GM23338 (cell line): ENCODE data around the gene NT5C1A. TPM values are rescaled to one million over a fixed set of nuclear protein-coding genes. Genes with fewer than 3 reads are reported as not detected.

Experiments used
- ATAC-seq: fragments of 200-7000 bp; cut with Tn5 transposase; 3 replicates; pipeline ENCODE4 v1.9.1; 2020
- DNase-seq: peaks from one replicate; pipeline ENCODE4 v3.0.0-alpha.2; 2015; ENCODE audit warnings: low spot score
- H2AFZ ChIP-seq: fragments of 200-600 bp; sonication (generic); 2 replicates; pipeline ENCODE4 v1.8.0; 2016; ENCODE audit warnings: antibody characterized with exemption, mild to moderate bottlenecking, moderate library complexity
- H3F3A ChIP-seq: fragments of 200-600 bp; sonication (generic); replicated peaks from 2 replicates; pipeline ENCODE4 v1.8.0; 2017; ENCODE audit warnings: antibody characterized with exemption, mixed run types, low read depth
- H3K27ac ChIP-seq: fragments of 200-600 bp; sonication (generic); 2 replicates; pipeline ENCODE4 v1.6.1; 2016; ENCODE audit warnings: low read depth
- H3K27me3 ChIP-seq: fragments of 200-600 bp; sonication (generic); 2 replicates; pipeline ENCODE4 v1.8.0; 2016; ENCODE audit warnings: mild to moderate bottlenecking, mixed run types, moderate library complexity; ENCODE audit not compliant: insufficient read depth
- H3K36me3 ChIP-seq: fragments of 200-600 bp; sonication (generic); 2 replicates; pipeline ENCODE4 v1.8.0; 2016; ENCODE audit warnings: mild to moderate bottlenecking; ENCODE audit not compliant: insufficient read depth
- H3K4me1 ChIP-seq: fragments of 200-600 bp; sonication (generic); 2 replicates; pipeline ENCODE4 v1.8.0; 2016; ENCODE audit warnings: mild to moderate bottlenecking, moderate library complexity; ENCODE audit not compliant: insufficient read depth
- H3K4me2 ChIP-seq: fragments of 200-600 bp; sonication (generic); 2 replicates; pipeline ENCODE4 v1.7.1; 2017; ENCODE audit warnings: mixed run types
- H3K4me3 ChIP-seq: fragments of 200-600 bp; sonication (generic); 2 replicates; pipeline ENCODE4 v1.6.1; 2016; ENCODE audit warnings: mixed run types
- H3K79me2 ChIP-seq: fragments of 200-600 bp; sonication (generic); replicated peaks from 2 replicates; pipeline ENCODE4 v1.8.0; 2017; ENCODE audit warnings: mild to moderate bottlenecking; ENCODE audit not compliant: insufficient read depth
- H3K9me2 ChIP-seq: fragments of 200-600 bp; sonication (generic); 2 replicates; pipeline ENCODE4 v1.8.0; 2017; ENCODE audit not compliant: insufficient read depth
- H4K20me1 ChIP-seq: fragments of 200-600 bp; sonication (generic); replicated peaks from 2 replicates; pipeline ENCODE4 v1.8.0; 2017; ENCODE audit warnings: mild to moderate bottlenecking; ENCODE audit not compliant: insufficient read depth
- H3K27ac Mint-ChIP-seq: 2 replicates; pipeline ENCODE4 v1.8.0; 2020; ENCODE audit warnings: inconsistent platforms, mild to moderate bottlenecking, moderate library complexity, mixed read lengths
- H3K27me3 Mint-ChIP-seq: 3 replicates; pipeline ENCODE4 v1.8.0; 2022; ENCODE audit warnings: low read depth, mild to moderate bottlenecking, moderate library complexity, mixed read lengths, inconsistent platforms; ENCODE audit not compliant: insufficient read depth, poor library complexity
- H3K36me3 Mint-ChIP-seq: 3 replicates; pipeline ENCODE4 v1.8.0; 2021; ENCODE audit warnings: low read depth, mild to moderate bottlenecking, inconsistent platforms, moderate library complexity, mixed read lengths
- H3K4me1 Mint-ChIP-seq: 3 replicates; pipeline ENCODE4 v1.8.0; 2020; ENCODE audit warnings: mild to moderate bottlenecking, inconsistent platforms, mixed read lengths
- H3K4me3 Mint-ChIP-seq: 3 replicates; pipeline ENCODE4 v1.8.0; 2021; ENCODE audit warnings: moderate library complexity, mild to moderate bottlenecking, inconsistent platforms, mixed read lengths
- H3K9me3 Mint-ChIP-seq: 3 replicates; pipeline ENCODE4 v1.8.0; 2020; ENCODE audit warnings: moderate library complexity, mild to moderate bottlenecking, inconsistent platforms, mixed read lengths
- CREB1 ChIP-seq: fragments of 250-450 bp; sonication (Bioruptor Pico); IDR thresholded peaks from 2 replicates; pipeline ENCODE4 v1.5.0; 2020; ENCODE audit warnings: low read depth, mild to moderate bottlenecking, moderate library complexity
- EZH2 ChIP-seq: fragments of 200-600 bp; sonication (generic); IDR thresholded peaks from one replicate; pipeline ENCODE4 v1.8.0; 2017; ENCODE audit warnings: antibody characterized with exemption, mild to moderate bottlenecking, low read depth; ENCODE audit not compliant: unreplicated experiment
- EZH2phosphoT487 ChIP-seq: fragments of 200-600 bp; sonication (generic); IDR thresholded peaks from one replicate; pipeline ENCODE4 v1.8.1; 2018; ENCODE audit warnings: antibody characterized with exemption; ENCODE audit not compliant: unreplicated experiment
- JUNB ChIP-seq: IDR thresholded peaks from one replicate; pipeline ENCODE4 v1.6.1; 2016; ENCODE audit warnings: antibody characterized with exemption; ENCODE audit not compliant: unreplicated experiment
- NANOG ChIP-seq: IDR thresholded peaks from 2 replicates; pipeline ENCODE4 v1.6.1; 2016; ENCODE audit warnings: antibody characterized with exemption, borderline replicate concordance
- POLR2AphosphoS5 ChIP-seq: IDR thresholded peaks from 2 replicates; pipeline ENCODE4 v1.6.1; 2016; ENCODE audit warnings: antibody characterized with exemption, low read depth
- STAT1 ChIP-seq: IDR thresholded peaks from one replicate; pipeline ENCODE4 v1.6.1; 2016; ENCODE audit warnings: antibody characterized with exemption; ENCODE audit not compliant: unreplicated experiment
- ZNF114 ChIP-seq: fragments of 250-450 bp; sonication (Bioruptor Pico); IDR thresholded peaks from 2 replicates; pipeline ENCODE4 v1.5.0; 2020; ENCODE audit warnings: mild to moderate bottlenecking, moderate library complexity
- ZNF331 ChIP-seq: fragments of 250-450 bp; sonication (Bioruptor Pico); IDR thresholded peaks from 2 replicates; pipeline ENCODE4 v1.5.0; 2020; ENCODE audit warnings: low read depth, mild to moderate bottlenecking, moderate library complexity
- polyA plus RNA-seq: library from polyadenylated mRNA; unstranded; fragments of >200 nt; fragmentation: Nextera tagmentation; extraction: Ambion mirVana; gene quantifications from 2 replicates; pipeline ENCODE4 v1.2.1, GENCODE V29; 2016
- total RNA-seq: library from RNA; depleted of rRNA; stranded (reverse); fragments of >200 nt; shearing (Covaris generic); gene quantifications from 2 replicates; pipeline ENCODE4 v1.2.3, GENCODE V29; 2014
- TF ChIP-seq, protein P1 (sequence below): fragments of 250-450 bp; sonication (Bioruptor Pico); IDR thresholded peaks from 2 replicates; pipeline ENCODE4 v1.5.0; 2020; ENCODE audit warnings: mild to moderate bottlenecking, moderate library complexity
- TF ChIP-seq, protein P2 (sequence below), 2 experiments: fragments of 200-600 bp in 1 of 2; sonication (generic) in 1 of 2; conservative IDR thresholded peaks; 2 replicates each; pipeline versions ENCODE4 v1.5.1 to v1.6.1; 2016 to 2017; ENCODE audit warnings: antibody characterized with exemption in 2 of 2, low read depth in 2 of 2, mild to moderate bottlenecking in 2 of 2, moderate library complexity in 1 of 2
- TF ChIP-seq, protein P3 (sequence below): IDR thresholded peaks from 2 replicates; pipeline ENCODE4 v1.6.1; 2016; ENCODE audit warnings: antibody characterized with exemption
- TF ChIP-seq, protein P4 (sequence below): IDR thresholded peaks from one replicate; pipeline ENCODE4 v1.6.1; 2018; ENCODE audit warnings: antibody characterized with exemption; ENCODE audit not compliant: unreplicated experiment

The NT5C1A gene
- total and polyA plus RNA-seq, 2 experiments from 2014 or later: not detected

DNA sequence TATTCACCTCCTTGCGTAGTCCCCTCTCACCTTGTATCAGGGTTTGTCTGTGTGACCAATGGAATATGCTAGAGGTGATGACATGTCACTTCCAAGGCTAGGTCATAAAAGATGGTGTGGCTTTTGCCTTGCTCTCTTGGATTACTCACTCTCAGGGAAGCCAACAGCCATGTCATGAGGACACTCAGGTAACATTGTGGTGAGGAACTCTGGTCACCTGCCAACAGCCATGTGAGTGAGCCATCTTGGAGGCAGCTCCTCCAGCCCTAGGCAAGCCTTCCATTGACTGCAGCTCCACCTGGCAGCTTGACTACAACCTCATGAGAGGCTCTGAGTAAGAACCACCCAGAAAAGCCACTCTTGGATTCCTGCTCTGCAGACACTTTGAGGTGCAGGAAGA lies 21.5 kb downstream of the NT5C1A start (continued):
- TF ChIP-seq POLR2AphosphoS5: no peak
- no peak for TF ChIP-seq EZH2
- no peak for TF ChIP-seq STAT1

DNA sequence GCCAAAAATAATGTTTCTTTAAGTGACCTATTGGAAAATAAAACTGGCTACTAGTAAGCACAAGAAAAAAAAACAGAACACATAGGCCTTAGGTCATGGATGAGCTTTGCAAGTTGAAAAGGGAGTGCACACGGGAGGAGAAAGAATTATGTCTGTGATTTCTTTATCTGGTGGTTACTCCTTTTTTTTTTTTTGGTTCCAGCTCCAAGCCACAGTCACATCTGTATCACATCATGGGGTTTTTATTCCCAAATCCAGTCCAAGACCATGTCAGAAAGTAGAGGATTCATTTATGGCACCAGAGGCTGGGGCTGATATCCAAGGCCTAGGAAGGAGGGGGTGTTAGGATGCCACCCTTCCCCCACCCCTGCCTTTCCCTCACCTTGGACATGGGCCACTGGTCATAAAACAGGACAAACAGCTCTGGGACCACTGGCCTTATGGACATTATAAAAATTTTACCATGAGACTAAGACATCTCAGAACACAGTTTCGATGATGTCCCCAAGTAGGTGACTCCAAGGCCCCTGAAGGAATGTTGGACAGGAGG lies 22.2 kb downstream of the NT5C1A start:
- TF ChIP-seq POLR2AphosphoS5 (no peak), CREB1 (CRISPR knock-in tag) (no peak), JUNB (no peak), NANOG (no peak), EZH2 (no peak), EZH2phosphoT487 (no peak), STAT1 (no peak), ZNF331 (CRISPR knock-in tag) (no peak), ZNF114 (CRISPR knock-in tag) (no peak)
- TF ChIP-seq, protein P1, sequence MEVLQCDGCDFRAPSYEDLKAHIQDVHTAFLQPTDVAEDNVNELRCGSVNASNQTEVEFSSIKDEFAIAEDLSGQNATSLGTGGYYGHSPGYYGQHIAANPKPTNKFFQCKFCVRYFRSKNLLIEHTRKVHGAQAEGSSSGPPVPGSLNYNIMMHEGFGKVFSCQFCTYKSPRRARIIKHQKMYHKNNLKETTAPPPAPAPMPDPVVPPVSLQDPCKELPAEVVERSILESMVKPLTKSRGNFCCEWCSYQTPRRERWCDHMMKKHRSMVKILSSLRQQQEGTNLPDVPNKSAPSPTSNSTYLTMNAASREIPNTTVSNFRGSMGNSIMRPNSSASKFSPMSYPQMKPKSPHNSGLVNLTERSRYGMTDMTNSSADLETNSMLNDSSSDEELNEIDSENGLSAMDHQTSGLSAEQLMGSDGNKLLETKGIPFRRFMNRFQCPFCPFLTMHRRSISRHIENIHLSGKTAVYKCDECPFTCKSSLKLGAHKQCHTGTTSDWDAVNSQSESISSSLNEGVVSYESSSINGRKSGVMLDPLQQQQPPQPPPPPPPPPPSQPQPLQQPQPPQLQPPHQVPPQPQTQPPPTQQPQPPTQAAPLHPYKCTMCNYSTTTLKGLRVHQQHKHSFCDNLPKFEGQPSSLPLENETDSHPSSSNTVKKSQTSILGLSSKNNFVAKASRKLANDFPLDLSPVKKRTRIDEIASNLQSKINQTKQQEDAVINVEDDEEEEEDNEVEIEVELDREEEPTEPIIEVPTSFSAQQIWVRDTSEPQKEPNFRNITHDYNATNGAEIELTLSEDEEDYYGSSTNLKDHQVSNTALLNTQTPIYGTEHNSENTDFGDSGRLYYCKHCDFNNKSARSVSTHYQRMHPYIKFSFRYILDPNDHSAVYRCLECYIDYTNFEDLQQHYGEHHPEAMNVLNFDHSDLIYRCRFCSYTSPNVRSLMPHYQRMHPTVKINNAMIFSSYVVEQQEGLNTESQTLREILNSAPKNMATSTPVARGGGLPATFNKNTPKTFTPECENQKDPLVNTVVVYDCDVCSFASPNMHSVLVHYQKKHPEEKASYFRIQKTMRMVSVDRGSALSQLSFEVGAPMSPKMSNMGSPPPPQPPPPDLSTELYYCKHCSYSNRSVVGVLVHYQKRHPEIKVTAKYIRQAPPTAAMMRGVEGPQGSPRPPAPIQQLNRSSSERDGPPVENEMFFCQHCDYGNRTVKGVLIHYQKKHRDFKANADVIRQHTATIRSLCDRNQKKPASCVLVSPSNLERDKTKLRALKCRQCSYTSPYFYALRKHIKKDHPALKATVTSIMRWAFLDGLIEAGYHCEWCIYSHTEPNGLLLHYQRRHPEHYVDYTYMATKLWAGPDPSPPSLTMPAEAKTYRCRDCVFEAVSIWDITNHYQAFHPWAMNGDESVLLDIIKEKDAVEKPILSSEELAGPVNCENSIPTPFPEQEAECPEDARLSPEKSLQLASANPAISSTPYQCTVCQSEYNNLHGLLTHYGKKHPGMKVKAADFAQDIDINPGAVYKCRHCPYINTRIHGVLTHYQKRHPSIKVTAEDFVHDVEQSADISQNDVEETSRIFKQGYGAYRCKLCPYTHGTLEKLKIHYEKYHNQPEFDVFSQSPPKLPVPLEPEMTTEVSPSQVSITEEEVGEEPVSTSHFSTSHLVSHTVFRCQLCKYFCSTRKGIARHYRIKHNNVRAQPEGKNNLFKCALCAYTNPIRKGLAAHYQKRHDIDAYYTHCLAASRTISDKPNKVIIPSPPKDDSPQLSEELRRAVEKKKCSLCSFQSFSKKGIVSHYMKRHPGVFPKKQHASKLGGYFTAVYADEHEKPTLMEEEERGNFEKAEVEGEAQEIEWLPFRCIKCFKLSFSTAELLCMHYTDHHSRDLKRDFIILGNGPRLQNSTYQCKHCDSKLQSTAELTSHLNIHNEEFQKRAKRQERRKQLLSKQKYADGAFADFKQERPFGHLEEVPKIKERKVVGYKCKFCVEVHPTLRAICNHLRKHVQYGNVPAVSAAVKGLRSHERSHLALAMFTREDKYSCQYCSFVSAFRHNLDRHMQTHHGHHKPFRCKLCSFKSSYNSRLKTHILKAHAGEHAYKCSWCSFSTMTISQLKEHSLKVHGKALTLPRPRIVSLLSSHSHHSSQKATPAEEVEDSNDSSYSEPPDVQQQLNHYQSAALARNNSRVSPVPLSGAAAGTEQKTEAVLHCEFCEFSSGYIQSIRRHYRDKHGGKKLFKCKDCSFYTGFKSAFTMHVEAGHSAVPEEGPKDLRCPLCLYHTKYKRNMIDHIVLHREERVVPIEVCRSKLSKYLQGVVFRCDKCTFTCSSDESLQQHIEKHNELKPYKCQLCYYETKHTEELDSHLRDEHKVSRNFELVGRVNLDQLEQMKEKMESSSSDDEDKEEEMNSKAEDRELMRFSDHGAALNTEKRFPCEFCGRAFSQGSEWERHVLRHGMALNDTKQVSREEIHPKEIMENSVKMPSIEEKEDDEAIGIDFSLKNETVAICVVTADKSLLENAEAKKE (CRISPR knock-in tag): no peak
- TF ChIP-seq, protein P2, sequence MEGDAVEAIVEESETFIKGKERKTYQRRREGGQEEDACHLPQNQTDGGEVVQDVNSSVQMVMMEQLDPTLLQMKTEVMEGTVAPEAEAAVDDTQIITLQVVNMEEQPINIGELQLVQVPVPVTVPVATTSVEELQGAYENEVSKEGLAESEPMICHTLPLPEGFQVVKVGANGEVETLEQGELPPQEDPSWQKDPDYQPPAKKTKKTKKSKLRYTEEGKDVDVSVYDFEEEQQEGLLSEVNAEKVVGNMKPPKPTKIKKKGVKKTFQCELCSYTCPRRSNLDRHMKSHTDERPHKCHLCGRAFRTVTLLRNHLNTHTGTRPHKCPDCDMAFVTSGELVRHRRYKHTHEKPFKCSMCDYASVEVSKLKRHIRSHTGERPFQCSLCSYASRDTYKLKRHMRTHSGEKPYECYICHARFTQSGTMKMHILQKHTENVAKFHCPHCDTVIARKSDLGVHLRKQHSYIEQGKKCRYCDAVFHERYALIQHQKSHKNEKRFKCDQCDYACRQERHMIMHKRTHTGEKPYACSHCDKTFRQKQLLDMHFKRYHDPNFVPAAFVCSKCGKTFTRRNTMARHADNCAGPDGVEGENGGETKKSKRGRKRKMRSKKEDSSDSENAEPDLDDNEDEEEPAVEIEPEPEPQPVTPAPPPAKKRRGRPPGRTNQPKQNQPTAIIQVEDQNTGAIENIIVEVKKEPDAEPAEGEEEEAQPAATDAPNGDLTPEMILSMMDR (conservative IDR thresholded peaks at IDR 0.05; ENCODE audit: low read depth in 2 of 2): no peak
- TF ChIP-seq, protein P3, sequence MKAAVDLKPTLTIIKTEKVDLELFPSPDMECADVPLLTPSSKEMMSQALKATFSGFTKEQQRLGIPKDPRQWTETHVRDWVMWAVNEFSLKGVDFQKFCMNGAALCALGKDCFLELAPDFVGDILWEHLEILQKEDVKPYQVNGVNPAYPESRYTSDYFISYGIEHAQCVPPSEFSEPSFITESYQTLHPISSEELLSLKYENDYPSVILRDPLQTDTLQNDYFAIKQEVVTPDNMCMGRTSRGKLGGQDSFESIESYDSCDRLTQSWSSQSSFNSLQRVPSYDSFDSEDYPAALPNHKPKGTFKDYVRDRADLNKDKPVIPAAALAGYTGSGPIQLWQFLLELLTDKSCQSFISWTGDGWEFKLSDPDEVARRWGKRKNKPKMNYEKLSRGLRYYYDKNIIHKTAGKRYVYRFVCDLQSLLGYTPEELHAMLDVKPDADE: no peak
- TF ChIP-seq, protein P4, sequence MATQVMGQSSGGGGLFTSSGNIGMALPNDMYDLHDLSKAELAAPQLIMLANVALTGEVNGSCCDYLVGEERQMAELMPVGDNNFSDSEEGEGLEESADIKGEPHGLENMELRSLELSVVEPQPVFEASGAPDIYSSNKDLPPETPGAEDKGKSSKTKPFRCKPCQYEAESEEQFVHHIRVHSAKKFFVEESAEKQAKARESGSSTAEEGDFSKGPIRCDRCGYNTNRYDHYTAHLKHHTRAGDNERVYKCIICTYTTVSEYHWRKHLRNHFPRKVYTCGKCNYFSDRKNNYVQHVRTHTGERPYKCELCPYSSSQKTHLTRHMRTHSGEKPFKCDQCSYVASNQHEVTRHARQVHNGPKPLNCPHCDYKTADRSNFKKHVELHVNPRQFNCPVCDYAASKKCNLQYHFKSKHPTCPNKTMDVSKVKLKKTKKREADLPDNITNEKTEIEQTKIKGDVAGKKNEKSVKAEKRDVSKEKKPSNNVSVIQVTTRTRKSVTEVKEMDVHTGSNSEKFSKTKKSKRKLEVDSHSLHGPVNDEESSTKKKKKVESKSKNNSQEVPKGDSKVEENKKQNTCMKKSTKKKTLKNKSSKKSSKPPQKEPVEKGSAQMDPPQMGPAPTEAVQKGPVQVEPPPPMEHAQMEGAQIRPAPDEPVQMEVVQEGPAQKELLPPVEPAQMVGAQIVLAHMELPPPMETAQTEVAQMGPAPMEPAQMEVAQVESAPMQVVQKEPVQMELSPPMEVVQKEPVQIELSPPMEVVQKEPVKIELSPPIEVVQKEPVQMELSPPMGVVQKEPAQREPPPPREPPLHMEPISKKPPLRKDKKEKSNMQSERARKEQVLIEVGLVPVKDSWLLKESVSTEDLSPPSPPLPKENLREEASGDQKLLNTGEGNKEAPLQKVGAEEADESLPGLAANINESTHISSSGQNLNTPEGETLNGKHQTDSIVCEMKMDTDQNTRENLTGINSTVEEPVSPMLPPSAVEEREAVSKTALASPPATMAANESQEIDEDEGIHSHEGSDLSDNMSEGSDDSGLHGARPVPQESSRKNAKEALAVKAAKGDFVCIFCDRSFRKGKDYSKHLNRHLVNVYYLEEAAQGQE: no peak
- no peaks in the 10 kb centered on the region for H4K20me1 ChIP-seq
- H3K4me2 ChIP-seq: no peak overlapping the region
- H3K79me2 ChIP-seq: no peaks in the 10 kb centered on the region
- peaks cover 25% of the 10 kb centered on the region; the same call in 1 of the 2 replicates for H3K27me3 ChIP-seq
- no peaks in the 10 kb centered on the region for H3K36me3 Mint-ChIP-seq
- no peak overlapping the region for H3K27ac ChIP-seq
- H3F3A ChIP-seq: 0 out of 2 replicates have a peak, but pooled peaks cover 5% of the 10 kb centered on the region
- no peak overlapping the region for H3K27ac Mint-ChIP-seq
- DNase-seq (no peak), ATAC-seq (no peak)
- H2AFZ ChIP-seq: no peak overlapping the region
- no peak overlapping the region for H3K4me3 Mint-ChIP-seq
- peaks cover 16% of the 10 kb centered on the region for H3K4me1 ChIP-seq
- no peaks in the 10 kb centered on the region for H3K36me3 ChIP-seq
- peaks cover 4% of the 10 kb centered on the region; the same call in 1 of the 2 replicates for H3K9me2 ChIP-seq
- H3K4me1 Mint-ChIP-seq: peaks cover 27% of the 10 kb centered on the region
- no peaks in the 10 kb centered on the region for H3K9me3 Mint-ChIP-seq
- H3K27me3 Mint-ChIP-seq: peaks cover 20% of the 10 kb centered on the region
- H3K4me3 ChIP-seq: no peak overlapping the region
